Osteoblast (primary cell): Measurements from ENCODE around the gene STAT5B. TPM values are rescaled to one million over a fixed set of nuclear protein-coding genes. Genes with fewer than 3 reads are reported as not detected.

Experiments used
- DNase-seq: peaks from one replicate; pipeline ENCODE4 v3.0.0; 2011; ENCODE audit warnings: low spot score, mixed read lengths; ENCODE audit not compliant: insufficient read length; ENCODE audit errors: missing footprints
- H2AFZ ChIP-seq: 2 replicates; pipeline ENCODE4 v1.6.0; 2011; ENCODE audit warnings: mild to moderate bottlenecking, low read length
- H3K27ac ChIP-seq: 2 replicates; pipeline ENCODE4 v1.5.1; 2011; ENCODE audit warnings: mild to moderate bottlenecking, low read depth, low read length, moderate library complexity
- H3K27me3 ChIP-seq: 2 replicates; pipeline ENCODE4 v1.6.0; 2012; ENCODE audit warnings: mild to moderate bottlenecking, control low read depth, inconsistent platforms, low read length, moderate library complexity; ENCODE audit not compliant: insufficient read depth
- H3K36me3 ChIP-seq: 2 replicates; pipeline ENCODE4 v1.5.1; 2011; ENCODE audit warnings: mild to moderate bottlenecking, low read length, control low read depth, moderate library complexity; ENCODE audit not compliant: insufficient read depth
- H3K4me1 ChIP-seq: 2 replicates; pipeline ENCODE4 v1.5.1; 2011; ENCODE audit warnings: mild to moderate bottlenecking, low read length, control low read depth, moderate library complexity; ENCODE audit not compliant: insufficient read depth
- H3K4me2 ChIP-seq: 2 replicates; pipeline ENCODE4 v1.6.0; 2011; ENCODE audit warnings: mild to moderate bottlenecking, low read length; ENCODE audit not compliant: insufficient read depth
- H3K4me3 ChIP-seq: fragments of 200-600 bp; sonication (generic); 3 replicates; pipeline ENCODE4 v1.5.1; 2012; ENCODE audit warnings: mild to moderate bottlenecking, low read length, inconsistent platforms; ENCODE audit not compliant: insufficient read depth
- H3K79me2 ChIP-seq: 2 replicates; pipeline ENCODE4 v1.6.0; 2012; ENCODE audit warnings: mild to moderate bottlenecking, low read length, control low read depth, inconsistent platforms; ENCODE audit not compliant: insufficient read depth
- H3K9me3 ChIP-seq: 2 replicates; pipeline ENCODE4 v1.5.1; 2011; ENCODE audit warnings: low read depth, low read length, control low read depth
- H4K20me1 ChIP-seq: 2 replicates; pipeline ENCODE4 v1.6.0; 2012; ENCODE audit warnings: mild to moderate bottlenecking, low read length, control low read depth; ENCODE audit not compliant: insufficient read depth
- total RNA-seq: library from RNA; depleted of rRNA; stranded (reverse); fragments of >200 nt; gene quantifications from 2 replicates; pipeline ENCODE4 v1.2.3, GENCODE V29; 2012
- TF ChIP-seq, protein P1 (sequence below): IDR thresholded peaks from 2 replicates; pipeline ENCODE4 v1.5.1; 2011; ENCODE audit warnings: mild to moderate bottlenecking, low read depth, low read length, moderate library complexity; ENCODE audit errors: extremely low read depth

STAT5B gene
- total RNA-seq, 1 donor: 22.8 TPM

GRCh38 chr17:42315402-42316156 lies 39.4 kb upstream of the STAT5B start:
- Histone ChIP-seq H3K79me2 (peaks cover 4% of the 10 kb centered on the region), H3K4me2 (no peak overlapping the region), H4K20me1 (peaks cover 20% of the 10 kb centered on the region), H3K4me1 (peaks cover 17% of the 10 kb centered on the region), H3K9me3 (no peaks in the 10 kb centered on the region), H3K27ac (no peak overlapping the region), H3K36me3 (peaks cover 72% of the 10 kb centered on the region), H3K4me3 (no peak overlapping the region), H2AFZ (no peak overlapping the region), H3K27me3 (no peaks in the 10 kb centered on the region)
- TF ChIP-seq, protein P1, sequence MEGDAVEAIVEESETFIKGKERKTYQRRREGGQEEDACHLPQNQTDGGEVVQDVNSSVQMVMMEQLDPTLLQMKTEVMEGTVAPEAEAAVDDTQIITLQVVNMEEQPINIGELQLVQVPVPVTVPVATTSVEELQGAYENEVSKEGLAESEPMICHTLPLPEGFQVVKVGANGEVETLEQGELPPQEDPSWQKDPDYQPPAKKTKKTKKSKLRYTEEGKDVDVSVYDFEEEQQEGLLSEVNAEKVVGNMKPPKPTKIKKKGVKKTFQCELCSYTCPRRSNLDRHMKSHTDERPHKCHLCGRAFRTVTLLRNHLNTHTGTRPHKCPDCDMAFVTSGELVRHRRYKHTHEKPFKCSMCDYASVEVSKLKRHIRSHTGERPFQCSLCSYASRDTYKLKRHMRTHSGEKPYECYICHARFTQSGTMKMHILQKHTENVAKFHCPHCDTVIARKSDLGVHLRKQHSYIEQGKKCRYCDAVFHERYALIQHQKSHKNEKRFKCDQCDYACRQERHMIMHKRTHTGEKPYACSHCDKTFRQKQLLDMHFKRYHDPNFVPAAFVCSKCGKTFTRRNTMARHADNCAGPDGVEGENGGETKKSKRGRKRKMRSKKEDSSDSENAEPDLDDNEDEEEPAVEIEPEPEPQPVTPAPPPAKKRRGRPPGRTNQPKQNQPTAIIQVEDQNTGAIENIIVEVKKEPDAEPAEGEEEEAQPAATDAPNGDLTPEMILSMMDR: no peak
- no peak for DNase-seq

- H3K4me3 ChIP-seq: no peak overlapping the region
- H3K36me3 ChIP-seq: peaks cover 64% of the 10 kb centered on the region
- peaks cover 11% of the 10 kb centered on the region for H4K20me1 ChIP-seq
- H3K27me3 ChIP-seq: no peaks in the 10 kb centered on the region
- peaks cover 10% of the 10 kb centered on the region for H3K4me1 ChIP-seq
- no peaks in the 10 kb centered on the region for H3K79me2 ChIP-seq
- no peak overlapping the region for H3K4me2 ChIP-seq
- no peak overlapping the region for H3K27ac ChIP-seq
- no peak overlapping the region for H2AFZ ChIP-seq
- H3K9me3 ChIP-seq: no peaks in the 10 kb centered on the region
- no peak for DNase-seq
- TF ChIP-seq, protein P1: no peak
Observed at GRCh38 chr17:42313773-42314566, 37.8 kb upstream of the STAT5B start.

DNA sequence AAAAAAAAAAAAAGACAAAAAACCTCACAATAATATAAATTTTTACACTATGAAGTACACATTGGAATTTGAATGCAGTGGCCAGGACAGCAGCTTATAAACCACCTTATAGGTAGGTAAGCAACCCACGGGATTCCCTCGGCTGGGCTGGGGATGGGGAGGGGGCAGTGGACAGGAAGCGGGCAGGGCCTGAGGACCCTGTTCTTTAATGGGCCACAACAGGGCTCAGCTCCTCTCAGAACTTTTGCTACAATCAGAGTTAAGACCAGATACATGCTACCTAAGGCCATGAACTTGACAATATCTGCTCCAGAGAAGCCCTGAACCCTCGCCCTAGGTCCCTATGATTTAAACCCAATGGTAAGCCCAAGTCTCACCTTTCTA lies 37.2 kb upstream of the STAT5B start:
- TF ChIP-seq, protein P1: no peak
- Histone ChIP-seq H3K36me3 (peaks cover 58% of the 10 kb centered on the region), H3K27ac (no peak overlapping the region)

More for the DNA sequence above, 37.2 kb upstream of the STAT5B start:
- H3K4me1 ChIP-seq: peaks cover 10% of the 10 kb centered on the region
- H3K4me2 ChIP-seq: no peak overlapping the region
- peaks cover 11% of the 10 kb centered on the region for H4K20me1 ChIP-seq
- no peaks in the 10 kb centered on the region for H3K27me3 ChIP-seq
- no peak overlapping the region for H2AFZ ChIP-seq
- no peak overlapping the region for H3K4me3 ChIP-seq
- no peaks in the 10 kb centered on the region for H3K79me2 ChIP-seq
- no peak for DNase-seq
- H3K9me3 ChIP-seq: no peaks in the 10 kb centered on the region
